GM12872 (cell line): ENCODE measurements around the gene ATP5PD.

Experiments used
- TF ChIP-seq, protein P1 (sequence below): IDR thresholded peaks from 3 replicates; pipeline ENCODE4 v1.5.1; 2011; ENCODE audit warnings: low read depth, mild to moderate bottlenecking, low read length, moderate library complexity; ENCODE audit not compliant: insufficient read depth

ATP5PD gene

DNA sequence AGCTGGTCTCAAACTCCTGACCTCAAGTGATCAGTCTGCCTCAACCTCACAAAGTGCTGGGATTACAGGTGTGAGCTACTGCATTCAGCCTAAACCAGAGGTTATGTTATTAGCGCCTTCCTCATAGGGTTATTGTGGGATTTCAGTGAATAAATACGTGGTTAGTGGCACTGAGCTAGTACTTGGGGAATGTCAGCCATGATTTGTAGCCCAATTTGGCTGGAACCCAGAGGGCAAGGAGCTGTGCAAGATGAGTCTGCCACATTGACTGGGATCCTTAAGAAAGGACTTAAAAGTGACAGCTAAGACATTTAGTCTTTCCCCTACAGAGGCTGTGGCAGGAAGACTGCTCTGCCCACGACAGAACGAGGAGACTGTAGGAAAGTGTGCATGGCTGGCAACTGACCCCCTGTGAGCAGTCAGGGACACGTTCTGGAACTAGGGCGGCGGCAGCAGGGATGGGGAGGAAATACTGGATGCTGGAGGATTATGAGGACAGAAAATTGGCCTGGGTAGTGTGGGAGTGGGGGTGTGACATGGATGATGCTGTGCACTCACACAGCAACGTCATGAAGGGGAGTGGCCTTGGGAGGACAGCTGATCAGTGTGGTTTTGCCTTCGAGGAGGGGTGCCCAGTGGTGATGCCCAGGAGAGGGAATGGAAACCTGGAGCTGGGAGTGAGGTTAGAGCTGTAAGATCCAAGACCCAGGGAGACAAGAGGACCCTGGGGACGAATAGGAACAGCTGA, 14.6 kb downstream of the ATP5PD start:
- TF ChIP-seq, protein P1, sequence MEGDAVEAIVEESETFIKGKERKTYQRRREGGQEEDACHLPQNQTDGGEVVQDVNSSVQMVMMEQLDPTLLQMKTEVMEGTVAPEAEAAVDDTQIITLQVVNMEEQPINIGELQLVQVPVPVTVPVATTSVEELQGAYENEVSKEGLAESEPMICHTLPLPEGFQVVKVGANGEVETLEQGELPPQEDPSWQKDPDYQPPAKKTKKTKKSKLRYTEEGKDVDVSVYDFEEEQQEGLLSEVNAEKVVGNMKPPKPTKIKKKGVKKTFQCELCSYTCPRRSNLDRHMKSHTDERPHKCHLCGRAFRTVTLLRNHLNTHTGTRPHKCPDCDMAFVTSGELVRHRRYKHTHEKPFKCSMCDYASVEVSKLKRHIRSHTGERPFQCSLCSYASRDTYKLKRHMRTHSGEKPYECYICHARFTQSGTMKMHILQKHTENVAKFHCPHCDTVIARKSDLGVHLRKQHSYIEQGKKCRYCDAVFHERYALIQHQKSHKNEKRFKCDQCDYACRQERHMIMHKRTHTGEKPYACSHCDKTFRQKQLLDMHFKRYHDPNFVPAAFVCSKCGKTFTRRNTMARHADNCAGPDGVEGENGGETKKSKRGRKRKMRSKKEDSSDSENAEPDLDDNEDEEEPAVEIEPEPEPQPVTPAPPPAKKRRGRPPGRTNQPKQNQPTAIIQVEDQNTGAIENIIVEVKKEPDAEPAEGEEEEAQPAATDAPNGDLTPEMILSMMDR = no peak

DNA sequence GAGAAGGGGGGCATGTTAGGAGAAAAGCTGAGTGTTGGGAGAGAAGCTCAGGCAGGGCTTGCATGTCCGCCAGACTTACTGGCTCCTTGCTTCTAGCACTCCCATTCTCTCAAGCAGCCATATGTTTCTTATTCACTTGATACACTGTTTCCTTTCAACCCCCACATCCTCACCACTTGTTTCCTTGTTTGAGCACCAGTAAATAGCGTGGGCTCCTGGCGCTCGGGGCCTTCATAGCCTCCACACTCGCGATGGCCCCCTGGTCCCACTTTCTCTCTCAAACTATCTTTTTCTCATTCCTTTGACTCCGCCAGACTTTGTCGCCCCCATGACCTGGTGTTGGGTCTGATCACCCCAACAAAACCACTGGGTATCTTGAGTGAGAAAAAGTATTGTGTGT, 16.6 kb downstream of the ATP5PD start:
- TF ChIP-seq, protein P1 = no peak

DNA sequence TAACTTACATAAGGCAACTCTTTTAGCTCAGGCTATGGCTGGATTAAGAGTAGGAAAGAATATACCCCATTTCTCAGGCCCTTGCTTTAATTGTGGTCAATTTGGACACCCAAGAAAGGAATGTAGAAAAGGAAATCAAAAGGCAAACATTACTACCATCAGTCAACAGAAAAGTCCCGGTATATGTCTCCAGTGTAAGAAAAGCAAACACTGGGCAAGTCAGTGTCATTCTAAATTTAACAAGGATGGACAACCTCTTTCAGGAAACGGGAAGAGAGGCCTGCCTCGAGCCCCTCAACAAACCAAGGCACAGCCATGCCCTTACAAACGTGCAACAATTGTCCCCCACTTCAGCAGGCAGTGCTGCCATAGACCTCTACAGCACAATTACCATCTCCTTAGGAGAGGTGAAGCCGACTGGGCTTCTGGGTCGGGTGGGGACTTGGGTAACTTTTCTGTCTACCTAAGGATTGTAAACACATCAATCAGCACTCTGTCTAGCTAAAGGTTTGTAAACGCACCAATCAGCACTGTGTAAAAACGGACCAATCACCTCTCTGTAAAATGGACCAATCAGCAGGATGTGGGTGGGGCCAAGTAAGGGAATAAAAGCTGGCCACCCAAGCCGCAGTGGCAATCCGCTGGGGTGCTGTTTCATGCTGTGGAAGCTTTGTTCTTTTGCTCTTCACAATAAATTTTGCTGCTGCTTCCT, 21.9 kb downstream of the ATP5PD start:
- TF ChIP-seq, protein P1 = no peak

DNA sequence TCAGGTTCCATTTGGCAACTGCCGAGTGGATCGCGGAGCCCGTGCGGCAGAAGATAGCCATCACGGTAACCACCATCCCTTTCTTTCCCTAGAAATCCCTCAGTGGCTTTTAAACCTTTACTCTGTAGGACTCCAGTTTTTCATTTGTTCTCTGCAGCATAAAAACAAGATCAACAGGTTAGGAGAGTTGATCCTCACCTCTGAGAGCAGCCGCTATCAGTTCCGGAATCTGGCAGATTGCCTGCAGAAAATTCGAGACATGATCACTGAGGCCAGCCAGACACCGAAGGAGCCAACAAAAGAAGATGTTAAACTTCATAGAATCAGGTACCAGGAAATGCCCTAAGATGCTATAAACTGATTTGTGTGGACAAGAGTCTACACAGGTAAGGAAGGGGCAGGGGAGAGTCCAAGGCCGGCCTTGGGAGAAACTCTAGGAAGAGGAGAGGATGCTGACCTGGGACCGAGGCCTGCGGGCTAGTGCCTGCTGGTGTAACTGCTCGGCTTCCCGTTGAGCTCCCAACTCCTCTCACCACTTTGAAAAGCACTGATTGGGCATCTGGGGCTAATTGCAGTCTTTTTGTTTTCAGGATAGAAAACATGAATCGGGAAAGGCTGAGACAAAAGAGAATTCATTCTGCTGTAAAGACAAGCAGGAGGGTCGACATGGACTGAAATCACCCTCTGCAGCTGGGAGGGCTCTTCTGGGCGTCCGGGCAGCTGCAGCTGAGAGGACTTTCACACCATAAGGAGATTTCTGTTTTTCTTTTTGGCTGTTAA, 26.2 kb downstream of the ATP5PD start:
- TF ChIP-seq, protein P1 = no peak

DNA sequence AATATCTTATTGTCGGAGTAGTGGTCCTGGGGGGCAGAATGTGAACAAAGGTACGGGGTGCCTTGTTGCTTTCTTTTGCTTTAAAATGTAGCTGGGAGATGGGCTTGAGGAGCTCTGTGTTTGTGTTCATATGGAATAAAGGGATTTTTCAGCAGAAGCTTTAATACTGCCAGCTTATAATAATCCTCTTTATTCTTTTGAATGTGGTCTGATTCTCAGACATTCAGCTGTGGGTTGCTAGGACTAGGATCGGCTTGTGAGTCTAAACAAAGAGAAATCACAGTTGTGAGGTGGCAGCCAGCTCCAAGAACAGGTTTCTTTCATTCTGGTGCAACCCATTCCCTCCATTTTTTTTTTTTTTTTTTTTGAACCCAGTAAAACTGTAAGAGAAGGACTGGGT, 27.1 kb downstream of the ATP5PD start:
- TF ChIP-seq, protein P1 = no peak

DNA sequence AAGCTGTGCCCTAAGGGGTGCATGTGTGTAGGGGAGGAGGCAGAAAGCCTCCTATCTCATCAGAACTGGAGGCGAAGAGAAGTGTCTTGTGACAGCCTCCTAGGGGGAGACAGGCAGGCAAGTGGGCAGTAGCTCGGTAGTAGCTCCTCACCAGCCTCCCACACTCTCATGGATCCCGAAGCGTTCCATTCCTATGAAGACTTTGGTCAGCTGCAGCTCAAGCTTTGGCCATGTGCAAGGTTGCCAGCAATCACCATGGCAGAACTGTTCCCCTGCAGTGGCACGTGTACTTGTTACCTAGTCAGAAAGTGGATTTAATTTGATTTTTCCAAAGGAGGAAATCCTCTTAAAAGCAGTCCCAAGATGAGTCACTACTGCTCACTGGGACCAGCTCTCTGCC, 27.6 kb downstream of the ATP5PD start:
- TF ChIP-seq, protein P1 = no peak

DNA sequence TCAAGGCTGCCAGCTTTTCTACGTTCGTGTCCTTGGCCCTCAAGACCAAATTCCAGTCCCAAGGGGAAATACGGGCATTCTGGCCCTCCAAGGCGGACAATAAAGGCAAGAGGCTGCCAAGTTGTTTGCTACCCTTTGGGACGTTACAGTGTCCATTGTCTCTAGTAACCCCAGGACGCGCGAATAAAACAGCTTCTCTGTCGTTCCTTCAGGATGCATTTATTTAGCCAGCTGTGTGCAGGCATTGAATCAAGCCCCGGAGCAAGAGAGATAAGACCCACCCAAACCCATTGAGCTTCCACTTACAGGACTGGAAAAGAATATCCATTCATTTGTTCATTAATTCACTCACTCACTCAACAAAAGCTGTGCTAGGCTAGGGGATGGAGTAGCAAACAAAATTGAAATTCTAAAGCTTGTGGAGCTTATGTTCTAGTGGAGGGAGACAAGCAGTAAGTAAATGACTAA, 33.6 kb downstream of the ATP5PD start:
- TF ChIP-seq, protein P1 = no peak
